ENCODE measurements around the gene DIPK1C.

GRCh38 chr18:74498712-74499627 lies 41.9 kb upstream of the DIPK1C start:
- no peak for TF ChIP-seq CTCF (conservative IDR thresholded peaks at IDR 0.05; ENCODE audit: low read depth, low read length)
- TF ChIP-seq USF2 (IDR thresholded peaks at IDR 0.05; ENCODE audit: low read depth, low read length): no peak
- TF ChIP-seq POLR2A (IDR thresholded peaks at IDR 0.05; ENCODE audit: low read depth, low read length): no peak
- TF ChIP-seq RFX5 (IDR thresholded peaks at IDR 0.05; ENCODE audit: low read depth, low read length): no peak
- TF ChIP-seq RAD21 (IDR thresholded peaks at IDR 0.05; ENCODE audit: low read length): no peak
- no peak for TF ChIP-seq CEBPB (IDR thresholded peaks at IDR 0.05; ENCODE audit: low read depth, low read length)

Data from IMR-90 (cell line).